ENCODE results near the gene ASCC1.
"Not testable (repeated sequence)": the region's sequence is repeated elsewhere in the genome, so short reads cannot be mapped to it uniquely, and the experiment has no call there.

The ASCC1 gene

GRCh38 chr10:72215611-72216549 is at the start of gene ASCC1, which contains the start of gene ANAPC16:
Gene ASCC1, minus strand, starts transcription at chr10:72216276. Its CDS starts 2,978 bp downstream, at chr10:72213298.
Gene ANAPC16, plus strand, starts transcription at chr10:72216012. Its CDS starts 7,903 bp downstream, at chr10:72223915.
- DNase-seq, result peak; percentile 91

GRCh38 chr10:72265508-72265907 is 49.4 kb upstream of the ASCC1 start:
- DNase-seq, result no peak

GRCh38 chr10:72264536-72264935 is 48.5 kb upstream of the ASCC1 start:
- DNase-seq, result no peak

- no peak for DNase-seq
Measured at GRCh38 chr10:72263613-72264241, 47.7 kb upstream of the ASCC1 start.

GRCh38 chr10:72261784-72262404 is 45.8 kb upstream of the ASCC1 start:
- no peak for DNase-seq

GRCh38 chr10:72260976-72261783 is 45.1 kb upstream of the ASCC1 start:
- no peak for DNase-seq

GRCh38 chr10:72260239-72260975 is 44.3 kb upstream of the ASCC1 start:
- peak; percentile 63 for DNase-seq

- no peak for DNase-seq
Measured at GRCh38 chr10:72259491-72260238, 43.6 kb upstream of the ASCC1 start.

GRCh38 chr10:72258617-72259016 is 42.5 kb upstream of the ASCC1 start:
- DNase-seq, result no peak

- DNase-seq, result no peak
Measured at GRCh38 chr10:72257051-72257892, 41.2 kb upstream of the ASCC1 start.

- DNase-seq, result no peak
Measured at GRCh38 chr10:72255977-72256729, 40.1 kb upstream of the ASCC1 start.

- no peak for DNase-seq
Measured at GRCh38 chr10:72254813-72255568, 38.9 kb upstream of the ASCC1 start.

GRCh38 chr10:72253578-72253977 is 37.5 kb upstream of the ASCC1 start:
- no peak for DNase-seq

GRCh38 chr10:72252972-72253371 is 36.9 kb upstream of the ASCC1 start:
- DNase-seq, result no peak

GRCh38 chr10:72251635-72252034 is 35.6 kb upstream of the ASCC1 start:
- no peak for DNase-seq

- DNase-seq, result no peak
Measured at GRCh38 chr10:72250666-72251065, 34.6 kb upstream of the ASCC1 start.

GRCh38 chr10:72249176-72249862 is 33.2 kb upstream of the ASCC1 start:
- not testable (repeated sequence) for DNase-seq

Data from activated CD4-positive, alpha-beta T cell treated with anti-CD3 and anti-CD28 coated beads for 1 hour (primary cell).